IMR-90 (cell line): ENCODE measurements around the gene GLI1. TPM values are rescaled to one million over a fixed set of nuclear protein-coding genes. Genes with fewer than 3 reads are reported as not detected.
"Not testable (repeated sequence)": the region's sequence is repeated elsewhere in the genome, so short reads cannot be mapped to it uniquely, and the experiment has no call there.

Experiments used
- ATAC-seq: fragments of 200-7000 bp; cut with Tn5 transposase; 2 replicates; pipeline ENCODE4 v1.9.1; 2020; ENCODE audit warnings: low read depth, mild to moderate bottlenecking, moderate library complexity
- BruUV-seq: library from RNA; stranded (reverse); fragments of 400-500 nt; replicated peaks from 2 replicates; lab custom pipeline; 2021; lab: Mats Ljungman, UMichigan
- CTCF ChIA-PET: fragments of 300-600 bp; formaldehyde crosslinking; extraction: SDS; loops from one replicate; lab custom pipeline; 2021; ENCODE audit warnings: antibody characterized with exemption; lab: Yijun Ruan, JAX
- POLR2A ChIA-PET: fragments of 300-600 bp; sonication (Branson Sonifier 250); formaldehyde crosslinking; loops from one replicate; lab custom pipeline; 2022; ENCODE audit warnings: antibody characterized with exemption; ENCODE audit not compliant: unreplicated experiment; lab: Charles Lee
- DNase-seq: peaks from one replicate; pipeline ENCODE4 v3.0.0; 2013
- H2AFZ ChIP-seq: replicated peaks from 2 replicates; pipeline ENCODE3; 2013; ENCODE audit warnings: low read length, mild to moderate bottlenecking; ENCODE audit not compliant: poor library complexity
- H2AK5ac ChIP-seq: 2 replicates; pipeline ENCODE4 v1.6.1; 2013; ENCODE audit warnings: low read depth, low read length, inconsistent platforms
- H2AK9ac ChIP-seq: replicated peaks from 2 replicates; pipeline ENCODE3; 2013; ENCODE audit warnings: mild to moderate bottlenecking, low read depth, low read length, moderate library complexity; ENCODE audit not compliant: poor library complexity
- H2BK120ac ChIP-seq: 2 replicates; pipeline ENCODE4 v1.6.1; 2013; ENCODE audit warnings: low read depth, low read length, inconsistent platforms
- H2BK15ac ChIP-seq: 3 replicates; pipeline ENCODE4 v1.6.1; 2013; ENCODE audit warnings: low read depth, low read length, inconsistent platforms
- H2BK20ac ChIP-seq: 2 replicates; pipeline ENCODE4 v1.6.1; 2013; ENCODE audit warnings: low read depth, mild to moderate bottlenecking, inconsistent platforms, low read length, moderate library complexity
- H2BK5ac ChIP-seq: 2 replicates; pipeline ENCODE4 v1.6.1; 2013; ENCODE audit warnings: mild to moderate bottlenecking, low read depth, low read length, inconsistent platforms; ENCODE audit not compliant: poor library complexity, severe bottlenecking
- H3K14ac ChIP-seq: replicated peaks from 2 replicates; pipeline ENCODE4 v1.6.1; 2013; ENCODE audit warnings: low read depth, low read length, inconsistent platforms
- H3K18ac ChIP-seq: 2 replicates; pipeline ENCODE4 v1.6.1; 2013; ENCODE audit warnings: low read depth, low read length, control low read depth
- H3K23ac ChIP-seq: 2 replicates; pipeline ENCODE4 v1.6.1; 2013; ENCODE audit warnings: low read depth, low read length, inconsistent platforms
- H3K27ac ChIP-seq: 2 replicates; pipeline ENCODE4 v1.5.1; 2013; ENCODE audit warnings: mild to moderate bottlenecking, control low read depth, low read length; ENCODE audit not compliant: insufficient read depth
- H3K27me3 ChIP-seq: 2 replicates; pipeline ENCODE4 v1.6.1; 2013; ENCODE audit warnings: low read length; ENCODE audit not compliant: control insufficient read depth, insufficient read depth
- H3K36me3 ChIP-seq: 2 replicates; pipeline ENCODE4 v1.6.1; 2013; ENCODE audit warnings: low read length, mixed read lengths; ENCODE audit not compliant: control insufficient read depth, insufficient read depth
- H3K4ac ChIP-seq: 2 replicates; pipeline ENCODE4 v1.6.1; 2013; ENCODE audit warnings: low read depth, low read length, inconsistent platforms
- H3K4me1 ChIP-seq: 2 replicates; pipeline ENCODE4 v1.6.1; 2013; ENCODE audit warnings: low read length, mixed read lengths; ENCODE audit not compliant: control insufficient read depth, insufficient read depth
- H3K4me2 ChIP-seq: 2 replicates; pipeline ENCODE4 v1.6.1; 2013; ENCODE audit warnings: low read depth, mild to moderate bottlenecking, control low read depth, low read length, moderate library complexity
- H3K4me3 ChIP-seq: 2 replicates; pipeline ENCODE4 v1.5.1; 2013; ENCODE audit warnings: low read depth, mild to moderate bottlenecking, control low read depth, low read length, moderate library complexity; ENCODE audit not compliant: insufficient read depth
- H3K56ac ChIP-seq: 2 replicates; pipeline ENCODE4 v1.6.1; 2013; ENCODE audit warnings: low read length, inconsistent platforms; ENCODE audit not compliant: insufficient read depth; ENCODE audit errors: extremely low read depth
- H3K79me1 ChIP-seq, 2 experiments: 2 replicates each; pipeline ENCODE4 v1.6.1; 2013; ENCODE audit warnings: low read length in 2 of 2, inconsistent platforms in 1 of 2, low read depth in 1 of 2
- H3K9ac ChIP-seq: 2 replicates; pipeline ENCODE4 v1.6.1; 2013; ENCODE audit warnings: low read depth, low read length, control low read depth
- H3K9me1 ChIP-seq: 2 replicates; pipeline ENCODE4 v1.6.1; 2013; ENCODE audit warnings: low read length, inconsistent platforms; ENCODE audit not compliant: insufficient read depth
- H3K9me3 ChIP-seq: 2 replicates; pipeline ENCODE4 v1.6.1; 2013; ENCODE audit warnings: low read length; ENCODE audit not compliant: control insufficient read depth, insufficient read depth
- H4K20me1 ChIP-seq: 2 replicates; pipeline ENCODE4 v1.6.1; 2013; ENCODE audit warnings: low read length, inconsistent platforms; ENCODE audit not compliant: insufficient read depth
- H4K5ac ChIP-seq: 2 replicates; pipeline ENCODE4 v1.6.1; 2013; ENCODE audit warnings: mild to moderate bottlenecking, low read depth, low read length, control low read depth
- H4K8ac ChIP-seq, 2 experiments: 2 replicates each; pipeline ENCODE4 v1.6.1; 2013; ENCODE audit warnings: low read depth in 2 of 2, low read length in 2 of 2, control low read depth in 1 of 2, inconsistent platforms in 1 of 2
- H4K91ac ChIP-seq: 2 replicates; pipeline ENCODE4 v1.6.1; 2013; ENCODE audit warnings: low read depth, low read length, inconsistent platforms; ENCODE audit not compliant: insufficient read depth
- WGBS, 2 experiments: methylation state at CpG; one replicate each; pipeline versions ENCODE4 v1.1.5 to v1.1.7; 2013; ENCODE audit warnings: missing lambda C conversion rate in 2 of 2; ENCODE audit not compliant: insufficient read length in 1 of 2; ENCODE audit errors: extremely low coverage in 2 of 2; 5-methylcytosine and 5-hydroxymethylcytosine counted together
- dilution Hi-C: fragments of 300-500 bp; cut with HindIII; formaldehyde crosslinking; loops from one replicate; pipeline ENCODE4 v1.14.3; 2018; ENCODE audit warnings: low sequenced_read_pairs; ENCODE audit not compliant: unreplicated experiment
- in situ Hi-C: fragments of 300-500 bp; cut with MboI; formaldehyde crosslinking; loops from 3 replicates; pipeline ENCODE4 v1.14.3; 2019; ENCODE audit warnings: low sequenced_read_pairs, inconsistent platforms, mixed read lengths
- intact Hi-C: fragments of 100-400 bp; cut with micrococcal nuclease; formaldehyde crosslinking; loops from 2 replicates; pipeline ENCODE4 v1.10.0; 2022
- polyA plus RNA-seq, 3 experiments: library from polyadenylated mRNA; depleted of rRNA; stranded (reverse); fragments of >200 nt; gene quantifications; 2 replicates each; pipeline ENCODE4 v1.2.3, GENCODE V29; 2012; ENCODE audit warnings: low replicate concordance in 1 of 3
- total RNA-seq: library from RNA; depleted of rRNA; stranded (reverse); fragments of >200 nt; gene quantifications from 2 replicates; pipeline ENCODE4 v1.2.3, GENCODE V29; 2012

GLI1 gene
- total and polyA plus RNA-seq, 2 of the 4 experiments (the other 2 are of a cell fraction) = 1.3 to 3.8 TPM

GRCh38 chr12:57441393-57441792 lies 18.2 kb upstream of the GLI1 start:
- H3K4me1 ChIP-seq = not testable (repeated sequence)

More at GRCh38 chr12:57441393-57441792, 18.2 kb upstream of the GLI1 start:
- H3K9me1 ChIP-seq, H4K8ac ChIP-seq, intact Hi-C loops, BruUV-seq, ATAC-seq, H2AK9ac ChIP-seq, H3K56ac ChIP-seq, H2AFZ ChIP-seq, H3K14ac ChIP-seq, H2BK5ac ChIP-seq, dilution Hi-C loops, POLR2A ChIA-PET, H4K20me1 ChIP-seq, H3K36me3 ChIP-seq, H3K4me3 ChIP-seq, H2BK20ac ChIP-seq, H2AK5ac ChIP-seq, H2BK15ac ChIP-seq, in situ Hi-C loops, H3K27me3 ChIP-seq, H3K27ac ChIP-seq, DNase-seq, H3K9ac ChIP-seq, CTCF ChIA-PET, H4K5ac ChIP-seq, H3K23ac ChIP-seq, H3K4me2 ChIP-seq, H3K9me3 ChIP-seq, H4K91ac ChIP-seq, H3K4ac ChIP-seq, H2BK120ac ChIP-seq, H3K79me1 ChIP-seq, H3K18ac ChIP-seq: not testable (repeated sequence)
- WGBS, 2 experiments = no CpG with 5 or more reads among the region's 2 CpGs
